BE2C (cell line): ENCODE results near the gene RANBP3.
"Not testable (repeated sequence)": the region's sequence is repeated elsewhere in the genome, so short reads cannot be mapped to it uniquely, and the experiment has no call there.

Experiments
- DNase-seq: peaks from one replicate; pipeline ENCODE4 v3.0.0-alpha.2; 2020
- H3K27me3 ChIP-seq: fragments of 250-450 bp; sonication (Bioruptor Pico); 2 replicates; pipeline ENCODE4 v1.5.1; 2020; ENCODE audit warnings: mild to moderate bottlenecking
- H3K36me3 ChIP-seq: fragments of 250-450 bp; sonication (Bioruptor Pico); 2 replicates; pipeline ENCODE4 v1.5.1; 2020; ENCODE audit warnings: mild to moderate bottlenecking
- H3K4me1 ChIP-seq: fragments of 250-450 bp; sonication (Bioruptor Pico); 2 replicates; pipeline ENCODE4 v1.5.1; 2020
- H3K4me3 ChIP-seq: 2 replicates; pipeline ENCODE4 v1.5.1; 2011; ENCODE audit warnings: low read depth, low read length
- H3K9me3 ChIP-seq: fragments of 250-450 bp; sonication (Bioruptor Pico); 2 replicates; pipeline ENCODE4 v1.5.1; 2020
- TF ChIP-seq, protein P1 (sequence below): IDR thresholded peaks from 2 replicates; pipeline ENCODE4 v1.5.1; 2012; ENCODE audit warnings: mild to moderate bottlenecking, low read depth, low read length

RANBP3 gene

DNA sequence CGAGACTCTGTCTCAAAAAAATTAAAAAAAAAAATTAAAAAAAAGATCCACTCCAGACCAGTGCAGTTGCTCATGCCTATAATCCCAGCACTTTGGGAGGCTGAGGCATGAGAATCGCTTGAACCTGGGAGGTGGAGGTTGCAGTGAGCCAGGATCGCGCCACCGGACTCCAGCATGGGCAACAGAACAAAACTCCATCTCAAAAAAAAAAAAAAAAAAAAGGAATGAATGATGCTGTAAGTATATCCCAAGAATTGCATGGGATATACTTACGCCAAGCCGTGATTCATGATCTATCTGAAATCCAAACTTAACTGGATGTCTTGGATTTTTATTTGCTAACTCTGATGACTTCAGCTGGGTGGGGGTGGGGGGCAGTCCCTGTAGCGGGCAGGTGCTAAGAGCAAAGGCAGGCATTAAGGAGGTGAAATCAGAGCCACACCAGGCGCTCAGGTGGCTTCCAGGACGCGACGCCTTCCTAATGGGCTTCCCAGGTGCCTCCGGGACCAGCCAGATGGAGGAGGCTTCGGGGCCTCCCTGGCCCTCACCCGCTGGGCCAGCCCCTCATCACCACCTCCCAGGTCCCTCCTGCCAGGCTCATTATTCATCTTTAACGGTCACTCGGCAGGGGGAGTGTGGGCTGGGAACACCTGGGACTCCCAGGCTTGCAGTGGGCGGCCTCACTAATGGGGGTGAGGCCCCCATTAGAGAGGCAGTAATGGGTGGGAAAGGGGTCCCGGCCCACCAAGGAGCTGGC, 96.2 kb downstream of the RANBP3 start:
- Histone ChIP-seq H3K4me3 (no peak overlapping the region), H3K4me1 (no peaks in the 10 kb centered on the region), H3K36me3 (no peaks in the 10 kb centered on the region), H3K9me3 (no peaks in the 10 kb centered on the region), H3K27me3 (no peaks in the 10 kb centered on the region; the same call in 1 of the 2 replicates)
- DNase-seq: no peak
- TF ChIP-seq, protein P1, sequence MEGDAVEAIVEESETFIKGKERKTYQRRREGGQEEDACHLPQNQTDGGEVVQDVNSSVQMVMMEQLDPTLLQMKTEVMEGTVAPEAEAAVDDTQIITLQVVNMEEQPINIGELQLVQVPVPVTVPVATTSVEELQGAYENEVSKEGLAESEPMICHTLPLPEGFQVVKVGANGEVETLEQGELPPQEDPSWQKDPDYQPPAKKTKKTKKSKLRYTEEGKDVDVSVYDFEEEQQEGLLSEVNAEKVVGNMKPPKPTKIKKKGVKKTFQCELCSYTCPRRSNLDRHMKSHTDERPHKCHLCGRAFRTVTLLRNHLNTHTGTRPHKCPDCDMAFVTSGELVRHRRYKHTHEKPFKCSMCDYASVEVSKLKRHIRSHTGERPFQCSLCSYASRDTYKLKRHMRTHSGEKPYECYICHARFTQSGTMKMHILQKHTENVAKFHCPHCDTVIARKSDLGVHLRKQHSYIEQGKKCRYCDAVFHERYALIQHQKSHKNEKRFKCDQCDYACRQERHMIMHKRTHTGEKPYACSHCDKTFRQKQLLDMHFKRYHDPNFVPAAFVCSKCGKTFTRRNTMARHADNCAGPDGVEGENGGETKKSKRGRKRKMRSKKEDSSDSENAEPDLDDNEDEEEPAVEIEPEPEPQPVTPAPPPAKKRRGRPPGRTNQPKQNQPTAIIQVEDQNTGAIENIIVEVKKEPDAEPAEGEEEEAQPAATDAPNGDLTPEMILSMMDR: no peak

DNA sequence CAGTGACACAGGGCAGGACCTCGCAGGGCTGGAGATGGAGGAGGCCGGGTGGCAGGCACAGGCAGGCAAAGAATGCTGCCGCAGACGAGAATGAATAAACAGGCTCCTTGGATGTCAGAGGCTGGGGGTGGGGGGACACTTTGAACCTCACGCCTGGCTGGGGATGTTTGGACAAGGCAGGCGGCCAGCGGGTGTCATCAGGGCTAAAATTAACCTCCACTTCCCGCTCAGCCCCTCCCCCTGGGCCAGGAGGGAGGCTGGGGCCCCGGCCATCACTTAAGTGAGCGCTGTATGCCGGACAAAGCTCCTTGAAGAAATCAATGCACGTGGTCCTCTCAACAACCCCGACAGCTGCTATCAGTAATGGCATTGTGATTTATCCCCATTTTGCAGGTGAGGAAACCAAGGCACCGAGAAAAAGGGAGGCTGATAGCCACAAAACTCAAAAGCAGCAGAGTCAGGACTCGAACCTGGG, 97.3 kb downstream of the RANBP3 start:
- no peaks in the 10 kb centered on the region for H3K36me3 ChIP-seq
- no peaks in the 10 kb centered on the region for H3K9me3 ChIP-seq
- TF ChIP-seq, protein P1: no peak
- H3K27me3 ChIP-seq: no peaks in the 10 kb centered on the region; the same call in 1 of the 2 replicates
- no peak overlapping the region for H3K4me3 ChIP-seq
- no peak for DNase-seq
- no peaks in the 10 kb centered on the region for H3K4me1 ChIP-seq

DNA sequence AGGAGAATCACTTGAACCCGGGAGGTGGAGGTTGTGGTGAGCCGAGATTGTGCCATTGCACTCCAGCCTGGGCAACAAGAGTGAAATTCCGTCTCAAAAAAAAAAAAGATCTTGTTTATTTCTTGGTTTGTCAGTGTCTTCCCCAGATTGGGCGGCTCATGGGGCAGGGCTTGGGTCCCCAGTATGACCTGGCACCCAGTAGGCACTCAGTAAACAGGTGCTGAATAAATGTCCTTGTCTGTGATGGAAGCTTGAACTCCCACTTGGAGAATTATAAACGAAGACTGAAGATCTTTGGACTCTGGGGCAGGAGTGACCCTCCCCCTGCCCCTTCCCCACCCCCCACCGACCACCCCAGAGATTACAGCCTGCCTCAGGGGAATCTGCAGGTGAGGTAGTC, 97.7 kb downstream of the RANBP3 start:
- H3K4me3 ChIP-seq: no peak overlapping the region
- TF ChIP-seq, protein P1: no peak
- H3K9me3 ChIP-seq: no peaks in the 10 kb centered on the region
- H3K36me3 ChIP-seq: no peaks in the 10 kb centered on the region
- H3K27me3 ChIP-seq: no peaks in the 10 kb centered on the region; the same call in 1 of the 2 replicates
- no peak for DNase-seq
- H3K4me1 ChIP-seq: no peaks in the 10 kb centered on the region

DNA sequence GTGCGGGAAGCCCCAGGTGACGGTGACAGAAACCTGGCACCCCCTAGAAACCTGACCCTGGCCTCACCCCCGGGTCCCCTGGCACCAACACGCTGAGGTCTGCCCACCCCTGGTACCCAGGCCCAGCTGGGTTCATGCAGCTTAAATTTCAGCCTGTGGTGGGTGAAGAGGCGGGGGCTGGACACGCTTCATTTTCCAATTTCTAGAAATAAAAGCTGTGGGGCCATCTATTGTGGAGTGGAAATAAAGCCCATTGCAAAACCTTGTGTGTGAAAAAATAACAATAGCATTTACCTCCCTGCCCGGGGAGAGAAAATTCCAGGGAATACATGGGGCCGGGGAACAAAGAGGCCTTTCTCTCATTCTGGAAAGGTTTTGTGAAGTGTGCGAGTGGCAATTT, 100.1 kb downstream of the RANBP3 start:
- TF ChIP-seq, protein P1: no peak

DNA sequence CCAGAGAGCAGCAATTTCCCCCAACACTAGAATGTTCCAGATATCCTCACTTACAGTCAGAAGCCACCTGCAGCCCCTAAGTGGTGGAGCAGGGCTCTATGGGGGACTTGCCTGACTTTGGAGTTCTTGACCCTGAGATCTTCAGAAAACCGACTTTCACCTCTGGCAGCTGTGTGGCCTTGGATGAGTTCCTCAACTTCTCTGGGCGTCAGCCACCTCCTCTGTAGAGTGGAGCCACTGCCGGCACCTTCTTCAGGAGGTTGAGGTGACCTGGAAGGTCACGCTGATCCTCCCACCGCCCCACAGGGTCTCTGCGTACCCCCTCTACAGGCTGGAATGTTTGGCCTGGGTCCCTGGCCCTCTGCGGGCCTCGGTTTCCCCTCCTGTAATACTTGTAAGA, 100.5 kb downstream of the RANBP3 start:
- DNase-seq: no peak
- Histone ChIP-seq H3K4me3 (no peak overlapping the region), H3K9me3 (no peaks in the 10 kb centered on the region), H3K27me3 (no peaks in the 10 kb centered on the region; the same call in 1 of the 2 replicates), H3K4me1 (no peaks in the 10 kb centered on the region), H3K36me3 (no peaks in the 10 kb centered on the region)
- TF ChIP-seq, protein P1: no peak

More for the DNA sequence above, 100.1 kb downstream of the RANBP3 start:
- no peaks in the 10 kb centered on the region; the same call in 1 of the 2 replicates for H3K27me3 ChIP-seq
- H3K4me1 ChIP-seq: no peaks in the 10 kb centered on the region
- H3K36me3 ChIP-seq: no peaks in the 10 kb centered on the region
- DNase-seq: no peak
- H3K9me3 ChIP-seq: no peaks in the 10 kb centered on the region
- H3K4me3 ChIP-seq: no peak overlapping the region

DNA sequence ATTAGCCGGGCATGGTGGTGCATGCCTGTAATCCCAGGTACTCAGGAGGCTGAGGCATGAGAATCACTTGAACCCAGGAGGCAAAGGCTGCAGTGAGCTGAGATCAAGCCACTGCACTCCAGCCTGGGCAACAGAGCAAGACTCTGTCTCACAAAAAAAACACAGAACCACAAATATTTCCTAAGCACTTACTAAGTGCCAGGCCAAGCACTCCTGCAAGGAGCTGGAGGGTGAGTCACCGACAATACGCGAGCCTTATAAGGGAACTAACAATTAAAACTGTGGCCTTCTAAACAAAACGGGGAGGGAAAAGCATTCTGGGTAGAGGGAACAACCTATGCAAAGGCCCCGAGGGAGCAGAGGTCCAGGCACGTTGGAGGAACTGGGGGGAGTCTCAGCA, 103.4 kb downstream of the RANBP3 start:
- DNase-seq, H3K27me3 ChIP-seq, H3K9me3 ChIP-seq, H3K4me3 ChIP-seq, H3K4me1 ChIP-seq, H3K36me3 ChIP-seq: not testable (repeated sequence)
